Daoy (cell line): ENCODE data around the gene SLC43A2. TPM values are rescaled to one million over a fixed set of nuclear protein-coding genes. Genes with fewer than 3 reads are reported as not detected.

ENCODE experiments used
- DNase-seq: peaks from one replicate; pipeline ENCODE4 v3.0.0-alpha.2; 2015; ENCODE audit warnings: low read depth
- total RNA-seq: library from RNA; depleted of rRNA; stranded (reverse); fragments of >200 nt; shearing (Covaris generic); gene quantifications from 2 replicates; pipeline ENCODE4 v1.2.3, GENCODE V29; 2014

SLC43A2 gene
- total RNA-seq, 1 experiment from 2014 or later, result 11.5 TPM

GRCh38 chr17:1562176-1562643, 66.4 kb downstream of the SLC43A2 start:
- DNase-seq, result no peak

GRCh38 chr17:1561420-1562175, 67.0 kb downstream of the SLC43A2 start:
- peak; percentile 48 for DNase-seq

- DNase-seq, result no peak
These were observed 67.7 kb downstream of the SLC43A2 start for GRCh38 chr17:1560858-1561355.

GRCh38 chr17:1560101-1560857, 68.4 kb downstream of the SLC43A2 start:
- DNase-seq, result no peak

DNA sequence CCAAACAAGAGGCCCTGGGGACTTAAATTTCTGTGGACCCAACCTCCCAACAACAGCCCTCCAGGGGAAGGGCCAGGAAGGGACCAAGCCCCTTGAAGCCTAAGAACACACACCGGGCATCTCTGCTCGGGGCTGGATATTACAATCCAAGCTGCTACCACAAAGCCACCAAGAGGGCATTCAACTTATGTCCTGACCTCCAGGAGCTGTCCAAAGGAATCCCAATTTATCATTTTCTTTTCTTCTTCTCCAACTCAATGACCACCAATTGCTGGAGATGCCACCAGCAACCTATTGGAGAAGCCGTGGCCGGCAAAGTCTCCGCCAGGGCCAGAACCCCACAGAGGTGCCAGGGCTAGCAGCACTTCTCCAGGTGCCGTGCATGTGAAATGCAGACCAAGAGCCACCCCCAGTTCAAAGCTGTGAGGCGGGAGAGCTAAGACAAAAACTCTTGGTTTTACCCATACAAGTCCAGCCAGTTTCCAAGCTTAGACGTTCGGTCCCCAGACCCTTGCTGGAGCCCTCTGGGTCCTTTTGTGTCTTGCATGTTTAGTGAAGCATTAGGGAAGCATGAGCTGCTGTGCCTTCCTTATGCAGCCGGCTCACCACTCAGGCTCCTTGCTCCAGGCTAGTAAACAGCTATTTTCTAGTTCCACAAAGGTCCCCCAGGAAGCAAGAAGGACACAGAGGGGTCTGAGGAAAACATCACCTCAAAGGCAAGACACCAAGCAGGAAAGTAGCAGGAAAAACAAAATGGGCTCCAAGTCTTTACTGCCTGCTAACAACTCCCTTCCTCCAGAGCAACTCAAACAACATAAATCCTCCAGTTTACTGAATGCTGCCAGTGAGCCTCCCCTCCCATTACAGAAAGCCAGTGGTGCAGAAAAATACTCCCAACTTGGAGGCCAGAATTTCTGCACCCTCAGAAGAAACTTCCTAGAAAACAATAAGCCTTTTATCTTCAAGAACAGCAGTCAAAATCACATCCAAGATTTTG, 69.3 kb downstream of the SLC43A2 start:
- no peak for DNase-seq

DNA sequence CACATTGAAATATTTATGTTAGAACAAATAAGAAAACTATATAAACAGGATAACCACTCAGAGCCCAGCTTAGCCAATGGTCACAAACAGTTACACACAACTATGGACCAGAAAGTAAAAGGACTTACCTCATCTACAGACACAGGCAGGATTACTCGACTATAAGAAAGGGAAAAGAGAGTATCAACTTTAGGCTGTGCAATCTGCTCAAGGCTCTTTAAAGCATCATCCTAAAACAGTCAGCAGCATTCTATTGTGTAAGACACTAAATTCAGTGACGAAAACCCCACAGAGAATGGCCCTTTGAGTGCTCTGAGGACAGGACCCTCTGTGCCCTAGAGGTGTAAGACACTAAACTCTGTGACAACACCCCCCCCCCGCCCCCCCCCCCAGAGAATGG, 70.2 kb downstream of the SLC43A2 start:
- DNase-seq, result no peak

DNA sequence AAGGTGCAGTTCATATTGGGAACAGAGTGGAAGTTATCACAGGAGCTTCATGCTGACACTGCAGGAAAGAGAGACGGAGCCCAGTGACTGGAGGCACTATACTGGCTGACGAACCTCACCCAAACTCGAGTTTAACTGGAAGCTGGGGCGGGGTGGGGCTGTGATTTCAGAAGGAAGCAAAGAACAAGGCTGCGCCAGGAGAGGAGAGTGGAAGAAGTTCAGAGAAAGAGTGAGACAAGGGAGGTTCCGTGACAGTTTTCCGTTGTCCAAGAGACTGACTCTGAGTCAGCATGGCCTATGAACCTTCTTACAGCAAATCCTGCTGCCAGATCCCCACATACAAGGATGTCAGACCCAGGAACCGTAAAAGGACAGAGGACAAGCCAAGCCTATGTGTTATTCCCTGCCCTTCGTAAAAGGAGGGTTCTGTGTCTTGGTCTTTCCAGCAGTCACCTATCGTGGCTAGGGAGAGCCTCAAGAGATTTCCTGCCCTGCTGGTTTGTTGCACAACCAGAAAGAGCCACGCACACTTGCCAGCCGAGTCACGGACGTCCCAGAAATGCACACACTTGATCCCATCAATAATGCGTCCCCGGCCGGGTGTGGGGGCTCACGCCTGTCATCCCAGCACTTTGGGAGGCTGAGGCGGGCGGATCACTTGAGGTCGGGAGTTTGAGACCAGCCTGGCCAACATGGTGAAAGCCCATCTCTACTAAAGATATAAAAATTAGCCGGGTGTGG, 71.1 kb downstream of the SLC43A2 start:
- DNase-seq, result no peak

DNA sequence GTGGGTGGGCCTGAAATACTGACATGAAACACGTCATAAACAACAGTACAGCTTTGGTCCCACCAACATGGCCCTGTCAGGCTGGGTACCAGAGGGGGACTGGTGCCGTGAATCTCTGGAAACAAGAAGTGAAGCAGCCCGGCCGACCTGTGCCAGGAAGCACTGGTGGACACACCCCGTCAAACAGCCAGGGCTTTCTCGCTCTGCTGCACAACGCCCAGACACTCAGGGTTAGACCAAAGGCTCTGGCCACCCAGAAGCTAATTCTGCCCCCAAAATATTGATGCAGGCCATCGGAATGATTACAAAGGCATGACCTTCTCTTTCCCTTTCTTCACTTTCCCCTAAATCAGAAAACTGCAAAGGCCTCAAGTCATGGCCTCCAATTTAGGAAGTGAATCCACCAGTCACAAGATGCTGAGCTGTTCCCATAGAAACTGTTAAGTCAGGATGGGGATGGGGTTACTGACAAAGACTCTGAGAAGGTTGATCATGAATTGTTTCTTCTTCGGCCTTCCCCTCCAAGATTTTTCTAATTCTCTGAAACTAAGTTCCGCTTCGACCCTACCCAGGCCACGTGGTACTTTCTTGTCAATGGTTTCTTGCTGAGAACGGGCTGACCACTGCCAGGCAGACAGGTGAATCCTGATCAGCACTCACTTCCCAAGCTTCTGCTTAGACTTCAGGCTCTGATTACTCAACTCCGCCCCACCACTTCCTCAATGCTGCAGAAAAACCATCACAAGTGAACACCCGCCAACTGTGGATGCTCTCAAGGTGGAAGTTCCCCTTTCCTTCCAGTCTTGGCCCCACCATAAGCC, 72.8 kb downstream of the SLC43A2 start:
- no peak for DNase-seq

GRCh38 chr17:1554751-1555540, 73.7 kb downstream of the SLC43A2 start:
- no peak for DNase-seq

- no peak for DNase-seq
These were observed 75.0 kb downstream of the SLC43A2 start for GRCh38 chr17:1553354-1554266.

DNA sequence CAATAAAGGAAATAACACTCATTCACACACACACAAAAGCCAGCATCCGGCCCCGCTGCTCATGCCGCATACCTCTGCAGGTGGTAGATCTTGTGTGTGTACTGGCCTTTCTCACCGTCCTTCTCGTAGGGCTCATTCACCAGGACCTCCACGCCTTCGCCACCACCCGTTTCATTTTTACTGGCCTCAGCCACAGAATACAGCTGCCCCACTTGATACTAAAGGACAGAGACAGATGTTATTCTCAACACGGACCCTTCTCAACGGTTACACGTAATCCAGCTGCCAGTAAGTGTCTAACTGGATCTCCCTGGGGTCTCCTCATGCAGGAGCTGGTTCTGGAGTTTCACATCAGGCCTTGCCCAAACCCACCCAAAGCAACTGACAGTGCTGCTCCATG, 75.7 kb downstream of the SLC43A2 start:
- DNase-seq, result no peak

DNA sequence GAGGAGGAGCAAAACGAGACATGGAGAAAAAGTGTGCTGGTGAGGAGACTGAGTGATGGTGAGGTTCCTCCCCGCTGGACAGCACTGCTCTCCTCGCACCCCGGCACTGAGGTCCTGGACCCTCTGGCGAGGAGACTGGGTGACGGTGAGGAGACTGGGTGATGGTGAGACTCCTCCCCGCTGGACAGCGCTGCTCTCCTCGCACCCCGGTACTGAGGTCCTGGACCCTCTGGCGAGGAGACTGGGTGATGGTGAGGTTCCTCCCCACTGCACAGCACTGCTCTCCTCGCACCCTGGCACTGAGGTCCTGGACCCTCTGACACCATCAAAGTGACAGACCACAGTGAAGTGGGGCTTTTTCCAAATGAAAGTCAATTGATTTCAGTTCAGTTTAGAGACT, 76.9 kb downstream of the SLC43A2 start:
- no peak for DNase-seq

DNA sequence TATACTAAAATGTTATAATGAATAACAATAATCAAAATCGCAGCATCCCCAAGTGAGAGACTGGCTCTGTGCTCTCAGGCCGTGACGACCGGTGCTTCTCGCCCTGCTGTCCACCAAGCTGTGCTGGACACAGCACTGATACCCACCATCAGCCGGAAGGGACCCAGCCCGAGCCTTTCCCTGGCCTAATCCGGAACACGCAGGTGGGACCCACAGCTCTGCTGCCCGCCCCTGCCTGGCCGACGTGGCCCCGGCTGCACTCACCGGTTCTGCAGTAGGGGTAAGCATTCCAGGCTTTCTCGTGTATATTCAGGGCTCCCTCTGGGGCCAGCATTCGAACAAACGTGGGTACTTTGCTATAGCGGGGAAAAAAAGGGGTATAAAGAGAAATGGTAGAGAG, 80.6 kb downstream of the SLC43A2 start:
- DNase-seq, result no peak

- no peak for DNase-seq
These were observed 82.2 kb downstream of the SLC43A2 start for GRCh38 chr17:1546292-1546922.

- DNase-seq, result no peak
These were observed 83.0 kb downstream of the SLC43A2 start for GRCh38 chr17:1545618-1546017.

- no peak for DNase-seq
These were observed 86.3 kb downstream of the SLC43A2 start for GRCh38 chr17:1542316-1542715.

- no peak for DNase-seq
These were observed 87.2 kb downstream of the SLC43A2 start for GRCh38 chr17:1541367-1541904.
